NCI-H345 treated with DMSO at 0.1 percent for 48 hours (cell line): Measurements from ENCODE around the gene FGF18.

ENCODE experiments used
- DNase-seq: peaks from one replicate; lab custom pipeline; 2025; ENCODE audit not compliant: unreplicated experiment; lab: John Stamatoyannopoulos, UW

FGF18 gene

GRCh38 chr5:171464829-171465228 is 45.4 kb downstream of the FGF18 start:
- no peak for DNase-seq

GRCh38 chr5:171467107-171467506 is 47.7 kb downstream of the FGF18 start:
- DNase-seq = no peak

- no peak for DNase-seq
These were observed 49.9 kb downstream of the FGF18 start for GRCh38 chr5:171469326-171469725.

GRCh38 chr5:171470420-171470819 is 51.0 kb downstream of the FGF18 start:
- DNase-seq = no peak

GRCh38 chr5:171474230-171474813 is 54.9 kb downstream of the FGF18 start:
- no peak for DNase-seq

GRCh38 chr5:171475596-171475995 is 56.1 kb downstream of the FGF18 start:
- no peak for DNase-seq

- DNase-seq = no peak
These were observed 57.3 kb downstream of the FGF18 start for GRCh38 chr5:171476701-171477100.

GRCh38 chr5:171477101-171477500 is 57.7 kb downstream of the FGF18 start:
- DNase-seq = no peak

GRCh38 chr5:171477666-171478065 is 58.2 kb downstream of the FGF18 start:
- no peak for DNase-seq

- DNase-seq = no peak
These were observed 59.7 kb downstream of the FGF18 start for GRCh38 chr5:171478946-171479775.

GRCh38 chr5:171479776-171480125 is 60.3 kb downstream of the FGF18 start:
- DNase-seq = no peak

GRCh38 chr5:171480239-171480638 is 60.8 kb downstream of the FGF18 start:
- DNase-seq = no peak

GRCh38 chr5:171481571-171482433 is 62.4 kb downstream of the FGF18 start:
- no peak for DNase-seq

GRCh38 chr5:171482434-171482730 is 62.9 kb downstream of the FGF18 start:
- DNase-seq = no peak

- DNase-seq = no peak
These were observed 64.2 kb downstream of the FGF18 start for GRCh38 chr5:171483551-171484135.

GRCh38 chr5:171484460-171484899 is 65.0 kb downstream of the FGF18 start:
- no peak for DNase-seq

- DNase-seq = no peak
These were observed 66.2 kb downstream of the FGF18 start for GRCh38 chr5:171485668-171486067.

GRCh38 chr5:171486613-171487012 is 67.2 kb downstream of the FGF18 start:
- no peak for DNase-seq

GRCh38 chr5:171488876-171489275 is 69.4 kb downstream of the FGF18 start:
- no peak for DNase-seq

GRCh38 chr5:171492781-171493180 is 73.3 kb downstream of the FGF18 start:
- no peak for DNase-seq

GRCh38 chr5:171493646-171494393 is 74.4 kb downstream of the FGF18 start:
- no peak for DNase-seq
